Stimulated activated CD4-positive, alpha-beta T cell treated with anti-CD3 and anti-CD28 coated beads, Interleukin-15, amount 100 ng/mL, for 24 hours (primary cell): Measurements from ENCODE around the gene NKX6-2.
"Not testable (repeated sequence)": the region's sequence is repeated elsewhere in the genome, so short reads cannot be mapped to it uniquely, and the experiment has no call there.

Experiments
- DNase-seq: peaks from one replicate; pipeline ENCODE4 v3.0.0-alpha.2; 2020

The NKX6-2 gene

GRCh38 chr10:132777441-132777840 is 8.5 kb downstream of the NKX6-2 start:
- no peak for DNase-seq

GRCh38 chr10:132776821-132777220 is 9.1 kb downstream of the NKX6-2 start:
- no peak for DNase-seq

- no peak for DNase-seq
Observed at GRCh38 chr10:132776186-132776585, 9.8 kb downstream of the NKX6-2 start.

GRCh38 chr10:132774902-132775863 is 10.8 kb downstream of the NKX6-2 start:
- DNase-seq: no peak

DNA sequence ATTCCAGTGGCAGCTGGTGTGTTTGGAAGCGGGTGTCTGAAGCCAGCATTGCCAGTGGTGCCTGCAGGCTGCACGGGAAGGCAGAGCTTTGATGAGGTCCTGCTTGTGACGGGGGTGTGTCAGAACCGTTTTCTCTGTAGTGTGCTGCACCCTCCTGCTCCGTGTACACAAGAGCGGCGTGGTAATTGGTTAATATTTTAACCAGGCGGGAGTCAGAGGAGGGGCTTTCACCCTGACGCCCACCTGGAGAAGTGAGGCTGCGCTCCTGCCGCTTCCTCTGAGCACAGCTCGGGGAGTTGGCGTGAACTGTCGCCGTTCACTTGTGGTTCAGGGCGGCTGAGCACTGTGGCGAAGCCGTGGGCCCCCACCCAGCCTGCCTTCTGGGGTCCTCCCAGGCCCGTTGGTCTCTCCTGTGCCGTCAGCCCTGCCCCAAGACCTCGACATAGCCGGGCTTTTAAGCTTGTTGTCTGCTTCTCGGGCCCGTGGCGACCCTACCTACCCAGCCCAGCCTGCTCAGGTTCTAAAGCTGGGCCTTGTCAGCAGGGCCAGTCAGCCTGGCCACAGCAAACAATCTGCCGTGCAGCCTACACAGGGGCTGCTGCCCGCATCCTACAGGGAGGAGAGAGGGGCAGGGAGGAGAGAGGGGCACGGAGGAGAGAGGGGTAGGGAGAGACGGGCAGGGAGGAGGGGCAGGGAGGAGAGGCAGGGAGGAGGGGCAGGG is 11.6 kb downstream of the NKX6-2 start:
- DNase-seq: no peak

DNA sequence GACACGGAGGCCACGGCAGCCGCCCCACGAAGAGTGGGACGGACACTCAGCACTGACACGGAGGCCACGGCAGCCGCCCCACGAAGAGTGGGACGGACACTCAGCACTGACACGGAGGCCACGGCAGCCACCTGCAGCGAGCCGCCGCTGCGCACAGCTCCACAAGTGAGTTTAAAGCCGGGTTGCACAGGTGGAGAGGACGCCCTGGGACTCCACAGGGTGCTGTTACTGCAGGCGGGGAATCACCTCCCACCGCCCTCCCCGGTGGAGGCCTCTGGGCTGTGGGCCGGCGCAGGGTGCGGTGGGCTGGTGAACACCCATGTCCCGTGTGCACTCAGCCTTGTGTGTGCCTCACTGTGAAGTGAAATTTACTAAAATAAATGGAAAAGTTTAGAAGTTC is 13.1 kb downstream of the NKX6-2 start:
- not testable (repeated sequence) for DNase-seq

- DNase-seq: no peak
Observed at GRCh38 chr10:132770061-132771021, 15.6 kb downstream of the NKX6-2 start.

- DNase-seq: no peak
Observed at GRCh38 chr10:132768346-132769248, 17.4 kb downstream of the NKX6-2 start.

DNA sequence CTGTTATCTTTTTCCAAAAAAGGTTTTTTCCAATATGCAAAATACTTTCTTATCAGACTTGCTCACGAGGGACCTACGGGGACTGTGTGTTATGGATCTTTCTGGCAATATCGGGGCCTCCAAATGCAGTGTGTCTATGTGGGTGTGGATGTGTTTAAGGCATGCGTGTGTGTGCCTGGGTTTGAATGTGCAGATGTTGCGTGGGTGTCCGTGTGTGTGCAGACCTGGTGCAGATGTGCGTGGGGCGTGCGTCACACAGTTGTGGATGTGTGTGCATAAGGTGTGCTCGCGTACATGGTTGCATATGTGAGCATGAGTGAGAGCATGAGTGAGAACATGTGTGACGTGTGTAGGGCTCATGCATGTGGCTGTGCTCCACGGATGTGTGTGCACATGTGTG is 19.7 kb downstream of the NKX6-2 start:
- no peak for DNase-seq

- no peak for DNase-seq
Observed at GRCh38 chr10:132765435-132765834, 20.5 kb downstream of the NKX6-2 start.

DNA sequence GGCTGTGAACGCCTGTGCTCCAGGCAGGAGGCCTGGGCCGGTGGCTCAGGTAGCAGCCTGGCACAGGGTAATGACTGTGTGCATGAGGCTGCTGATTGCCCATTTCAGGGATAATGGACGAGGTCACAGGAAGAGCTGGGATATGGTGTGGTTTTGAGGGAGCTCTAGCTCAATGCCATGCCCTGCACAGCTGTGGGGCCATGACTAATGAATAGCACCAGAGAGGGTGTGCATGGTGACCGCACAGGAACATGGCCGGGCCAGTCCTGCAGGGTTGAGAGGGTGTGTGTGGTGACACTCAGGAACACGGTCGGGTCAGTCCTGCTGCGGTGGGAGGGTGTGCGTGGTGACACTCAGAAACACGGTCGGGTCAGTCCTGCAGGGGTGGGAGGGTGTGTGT is 21.8 kb downstream of the NKX6-2 start:
- DNase-seq: no peak

DNA sequence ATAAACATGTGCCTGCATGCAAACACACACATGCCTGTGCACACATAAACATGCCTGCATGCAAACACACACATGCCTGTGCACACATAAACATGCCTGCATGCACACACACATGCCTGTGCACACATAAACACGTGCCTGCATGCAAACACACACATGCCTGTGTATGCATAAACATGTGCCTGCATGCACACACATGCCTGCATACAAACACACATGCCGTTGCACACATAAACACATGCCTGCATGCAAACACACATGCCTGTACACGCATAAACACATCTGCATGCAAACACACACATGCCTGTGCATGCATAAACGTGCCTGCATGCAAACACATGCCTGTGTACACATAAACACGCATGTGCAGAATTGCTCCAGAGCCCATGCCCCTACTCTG is 22.4 kb downstream of the NKX6-2 start:
- DNase-seq: no peak

DNA sequence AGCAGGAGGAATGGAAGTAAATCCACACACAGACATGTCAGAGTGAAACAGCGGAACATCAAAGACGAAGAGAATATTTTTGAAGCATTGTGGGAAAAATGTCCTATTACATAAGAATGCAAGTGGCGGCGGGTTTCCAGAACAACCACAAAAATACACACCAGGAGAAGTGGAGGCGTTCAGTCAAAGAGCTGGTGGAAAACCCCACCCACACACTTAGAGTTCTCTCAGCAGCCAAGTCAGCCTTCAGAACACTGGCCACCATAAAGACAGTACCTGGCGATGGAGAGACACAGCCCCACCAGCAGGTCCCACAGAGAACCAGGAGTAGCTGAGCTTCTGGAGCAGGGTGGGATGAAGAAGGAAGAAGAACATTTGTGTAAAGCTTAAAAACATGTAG is 23.7 kb downstream of the NKX6-2 start:
- DNase-seq: peak; percentile 33

GRCh38 chr10:132761395-132762060 is 24.4 kb downstream of the NKX6-2 start:
- DNase-seq: no peak

DNA sequence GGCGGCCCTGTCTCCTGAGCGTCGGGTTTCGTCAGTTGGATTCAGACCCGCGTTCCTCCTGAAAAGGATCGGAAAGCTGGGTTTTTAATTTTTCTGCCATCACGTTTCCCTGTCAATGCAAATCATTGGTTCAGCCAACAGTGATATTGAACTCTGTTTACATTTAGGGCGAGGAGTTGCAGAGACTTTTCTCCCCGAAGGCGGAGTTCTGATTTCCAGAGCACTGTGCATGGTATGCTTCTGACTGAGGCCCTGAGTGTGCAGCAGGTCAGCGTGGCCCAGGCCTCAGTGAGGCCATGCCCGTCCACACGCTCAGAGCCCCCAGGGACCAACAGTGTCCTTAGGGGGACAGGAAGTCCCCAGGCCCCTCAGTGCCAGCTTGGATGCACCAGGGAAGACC is 27.1 kb downstream of the NKX6-2 start:
- no peak for DNase-seq

DNA sequence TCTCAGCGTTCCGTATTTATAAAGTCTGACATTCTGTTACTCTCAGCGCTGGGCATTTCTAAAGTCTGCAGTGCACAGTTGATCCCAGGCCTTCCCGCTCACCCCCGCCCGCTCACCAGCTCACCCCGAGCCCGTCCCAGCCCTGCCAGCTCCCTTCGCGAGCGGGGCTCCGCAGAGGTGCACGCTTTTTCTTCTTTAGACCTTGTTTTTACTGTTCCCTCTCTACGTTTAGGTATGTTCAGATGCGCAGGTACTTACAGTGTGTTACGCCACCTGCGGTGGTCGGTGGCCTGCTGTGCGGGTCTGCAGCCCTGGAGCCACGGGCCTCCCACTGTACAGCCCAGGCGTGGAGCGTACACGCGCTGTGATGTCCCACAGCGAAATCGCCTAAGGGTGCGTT is 28.8 kb downstream of the NKX6-2 start:
- DNase-seq: no peak

DNA sequence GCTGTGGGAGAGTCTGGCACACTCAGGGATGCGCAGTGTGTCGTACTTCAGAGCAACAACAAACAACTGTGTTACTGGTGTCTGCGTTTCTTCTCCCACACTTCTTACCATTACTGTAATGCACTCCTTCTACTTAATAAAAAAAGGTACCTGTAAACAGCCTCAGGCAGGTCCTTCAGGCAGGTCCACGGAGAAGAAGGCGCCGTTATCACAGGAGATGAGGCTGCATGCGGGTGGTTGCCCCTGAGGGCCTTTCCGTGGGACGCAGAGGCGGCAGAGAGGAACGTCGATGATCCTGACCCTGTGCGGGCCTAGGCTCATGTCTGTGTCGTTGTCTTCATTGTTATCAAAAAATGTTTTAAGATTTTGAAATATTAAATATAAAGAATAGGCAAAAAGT is 29.4 kb downstream of the NKX6-2 start:
- no peak for DNase-seq

- no peak for DNase-seq
Observed at GRCh38 chr10:132755166-132755711, 30.7 kb downstream of the NKX6-2 start.

DNA sequence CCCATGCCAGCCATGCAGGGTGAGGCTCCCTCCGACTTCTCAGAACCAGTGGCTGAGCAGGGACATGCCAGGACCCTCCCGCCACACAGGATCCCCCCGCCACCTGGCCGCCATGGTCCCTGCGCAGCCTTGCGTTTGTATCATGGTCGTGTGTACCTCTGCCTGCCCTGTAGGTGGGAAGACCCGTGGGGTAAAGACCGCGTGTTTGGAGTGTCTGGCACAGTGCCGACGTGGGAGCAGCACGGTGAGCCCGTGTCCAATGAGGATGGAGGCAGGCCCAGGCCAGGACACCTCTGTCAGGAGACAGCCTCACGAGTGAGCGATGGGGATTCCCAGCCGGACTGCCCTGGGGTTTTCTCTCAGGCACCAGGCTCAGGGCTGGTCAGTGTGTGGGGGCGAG is 31.9 kb downstream of the NKX6-2 start:
- no peak for DNase-seq

- DNase-seq: no peak
Observed at GRCh38 chr10:132753596-132753995, 32.4 kb downstream of the NKX6-2 start.

GRCh38 chr10:132752961-132753360 is 33.0 kb downstream of the NKX6-2 start:
- DNase-seq: no peak
